NAMALWA (cell line): ENCODE results near the gene ANAPC2.

Source experiments
- DNase-seq: peaks from one replicate; pipeline ENCODE4 v3.0.0-alpha.2; 2015; ENCODE audit warnings: low spot score

The ANAPC2 gene

DNA sequence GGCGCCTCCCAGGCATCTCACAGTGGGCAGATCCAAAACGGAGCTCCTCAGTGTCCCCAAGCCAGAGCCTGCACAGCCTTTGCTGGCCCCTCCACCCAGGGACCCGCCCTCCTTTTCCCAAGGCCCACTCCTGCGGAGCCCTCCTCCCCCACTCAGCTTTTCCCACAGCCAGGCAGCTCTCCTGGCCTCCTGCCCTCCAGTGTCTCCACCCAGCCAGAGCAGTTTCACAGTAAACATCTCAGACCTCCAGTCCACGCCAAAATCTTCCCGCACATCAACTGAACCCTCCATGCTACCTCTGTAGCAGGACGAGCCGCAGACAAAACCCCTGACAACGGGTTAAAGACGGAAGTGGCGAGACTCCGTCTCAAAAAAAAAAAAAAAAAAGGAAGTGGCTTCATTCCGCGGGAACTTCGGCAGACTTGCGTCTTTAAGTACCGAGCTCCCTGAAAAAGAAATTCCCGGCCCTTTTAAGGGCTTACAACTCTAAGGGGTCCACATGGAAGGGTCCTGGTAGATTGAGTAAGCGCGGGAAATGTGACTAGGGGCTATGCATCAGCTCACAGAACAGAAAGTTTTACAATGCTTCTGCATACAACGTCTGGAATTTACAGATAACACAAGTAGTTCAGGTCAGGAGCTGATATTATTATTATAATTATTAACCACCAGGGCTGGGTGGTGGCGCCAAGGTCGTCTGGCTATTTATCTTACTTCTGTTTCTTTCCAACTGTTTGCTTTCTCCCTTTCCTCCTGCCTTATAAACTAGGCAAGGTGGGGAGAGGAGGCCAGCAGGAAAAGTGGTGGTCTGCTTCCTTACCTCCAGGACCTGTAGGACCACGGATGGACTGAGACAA is 60.8 kb downstream of the ANAPC2 start:
- peak; percentile 86 for DNase-seq

DNA sequence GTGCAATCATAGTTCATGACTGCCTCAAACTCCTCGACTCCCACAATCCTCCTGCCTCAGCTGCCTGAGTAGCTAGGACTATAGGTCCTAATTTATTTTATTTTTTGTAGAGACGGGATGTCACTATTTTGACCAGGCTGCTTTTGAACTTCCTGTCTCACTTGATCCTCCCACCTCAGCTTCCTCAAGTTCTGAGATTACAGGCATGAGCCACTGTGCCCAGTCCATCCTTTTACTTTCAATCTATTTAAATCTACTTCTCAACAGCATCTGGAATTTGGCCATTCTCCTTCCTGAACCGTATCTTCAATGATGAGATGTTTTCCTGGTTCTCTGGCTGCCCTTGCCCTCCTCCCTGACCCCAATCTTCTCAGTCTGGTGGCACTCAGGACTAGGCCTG is 61.6 kb downstream of the ANAPC2 start:
- DNase-seq: no peak
